ENCODE results near the gene ZNF480. TPM values are rescaled to one million over a fixed set of nuclear protein-coding genes. Genes with fewer than 3 reads are reported as not detected.
A peak's percentile ranks its signal among the peaks of the same experiment; 100 is the strongest.

Gene ZNF480
- total RNA-seq, 1 donor from 2014 or later: 9.0 TPM

- intact Hi-C loops (cut with DNase I): no loop called here
- no peak for DNase-seq
- no peak for TF ChIP-seq CTCF (IDR thresholded peaks at IDR 0.05)
- H3K27ac ChIP-seq: peak overlapping the region; percentile 99
- peaks cover 18% of the 10 kb centered on the region for H3K4me1 ChIP-seq
- no peaks in the 10 kb centered on the region for H3K27me3 ChIP-seq (ENCODE audit: low read depth)
- peak; percentile 41 to 45 for ATAC-seq
- peak overlapping the region; percentile 96 for H3K4me3 ChIP-seq
- H3K36me3 ChIP-seq: peaks cover 27% of the 10 kb centered on the region
- H3K9me3 ChIP-seq: no peaks in the 10 kb centered on the region
Measured at GRCh38 chr19:52270266-52270885, 26.6 kb upstream of the ZNF480 start.

- H3K36me3 ChIP-seq: peaks cover 27% of the 10 kb centered on the region
- intact Hi-C loops (cut with DNase I): no loop called here
- H3K9me3 ChIP-seq: peaks cover 7% of the 10 kb centered on the region
- ATAC-seq (no peak), DNase-seq (no peak)
- no peak overlapping the region for H3K27ac ChIP-seq
- no peaks in the 10 kb centered on the region for H3K27me3 ChIP-seq (ENCODE audit: low read depth)
- no peak overlapping the region for H3K4me3 ChIP-seq
- no peak for TF ChIP-seq CTCF (IDR thresholded peaks at IDR 0.05)
- peaks cover 18% of the 10 kb centered on the region for H3K4me1 ChIP-seq
Measured at GRCh38 chr19:52273301-52273700, 23.7 kb upstream of the ZNF480 start.

- Histone ChIP-seq H3K9me3 (peaks cover 11% of the 10 kb centered on the region), H3K27me3 (ENCODE audit: low read depth) (no peaks in the 10 kb centered on the region), H3K27ac (no peak overlapping the region), H3K36me3 (peaks cover 31% of the 10 kb centered on the region), H3K4me1 (peaks cover 13% of the 10 kb centered on the region), H3K4me3 (no peak overlapping the region)
- no peak for ATAC-seq
- no peak for TF ChIP-seq CTCF (IDR thresholded peaks at IDR 0.05)
- no peak for DNase-seq
- intact Hi-C loops (cut with DNase I): no loop called here
Measured at GRCh38 chr19:52274191-52274590, 22.8 kb upstream of the ZNF480 start.

DNA sequence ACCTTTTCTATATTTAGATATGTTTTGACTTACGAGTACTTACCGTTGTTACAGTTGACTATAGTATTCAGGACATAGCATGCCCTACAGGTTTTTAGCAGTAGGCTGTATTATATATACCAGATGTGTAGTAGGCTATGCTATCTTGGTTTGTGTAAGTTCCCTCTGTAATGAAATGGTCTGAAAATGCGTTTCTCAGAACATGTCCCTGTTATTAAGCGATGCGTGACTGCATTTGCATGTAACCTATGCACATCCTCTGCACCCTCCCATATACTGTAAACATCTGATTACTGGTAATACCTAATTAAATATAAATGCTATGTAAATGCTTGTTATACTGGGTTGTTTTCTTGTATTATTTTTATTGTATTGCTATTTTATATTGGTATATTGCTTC lies 21.0 kb upstream of the ZNF480 start:
- no peak for TF ChIP-seq CTCF (IDR thresholded peaks at IDR 0.05)
- Histone ChIP-seq H3K4me3 (no peak overlapping the region), H3K36me3 (peaks cover 31% of the 10 kb centered on the region), H3K27ac (no peak overlapping the region), H3K9me3 (peaks cover 19% of the 10 kb centered on the region), H3K4me1 (peaks cover 6% of the 10 kb centered on the region), H3K27me3 (ENCODE audit: low read depth) (no peaks in the 10 kb centered on the region)
- ATAC-seq (no peak), DNase-seq (no peak)
- intact Hi-C loops (cut with DNase I): no loop called here

DNA sequence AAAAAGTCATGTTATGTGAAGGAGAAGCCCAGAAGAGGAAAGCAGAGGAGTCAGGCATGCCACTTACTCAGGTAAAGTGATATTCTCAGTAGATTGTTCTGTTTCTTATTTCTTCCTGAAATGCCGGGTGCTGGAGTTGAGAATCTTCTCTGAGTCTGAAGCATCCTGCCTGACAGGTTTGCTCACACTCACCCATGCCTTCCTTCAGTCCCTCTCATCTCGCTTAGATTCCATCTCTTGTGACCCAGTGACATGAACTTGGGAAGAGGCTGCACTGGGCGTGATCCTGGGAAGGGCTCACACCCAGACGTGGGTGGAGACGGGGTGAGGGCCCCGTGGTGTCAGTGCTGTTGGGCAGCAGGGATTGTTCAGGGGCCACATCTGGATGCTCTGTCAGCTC lies 19.5 kb upstream of the ZNF480 start:
- intact Hi-C loops (cut with DNase I): no loop called here
- H3K36me3 ChIP-seq: peaks cover 31% of the 10 kb centered on the region
- no peaks in the 10 kb centered on the region for H3K27me3 ChIP-seq (ENCODE audit: low read depth)
- no peaks in the 10 kb centered on the region for H3K4me1 ChIP-seq
- TF ChIP-seq CTCF (IDR thresholded peaks at IDR 0.05): no peak
- no peak overlapping the region for H3K4me3 ChIP-seq
- peaks cover 19% of the 10 kb centered on the region for H3K9me3 ChIP-seq
- DNase-seq (no peak), ATAC-seq (no peak)
- no peak overlapping the region for H3K27ac ChIP-seq
